ENCODE data around the gene TCERG1L.

Gene TCERG1L

GRCh38 chr10:131314148-131314547 is 2.6 kb upstream of the TCERG1L start:
- TF ChIP-seq CTCF (IDR thresholded peaks at IDR 0.05), result no peak

- TF ChIP-seq CTCF (IDR thresholded peaks at IDR 0.05), result no peak
These were observed 1.9 kb upstream of the TCERG1L start for GRCh38 chr10:131313377-131313776.

GRCh38 chr10:131312478-131312836 is 936 bp upstream of the TCERG1L start:
- peak; percentile 61 for TF ChIP-seq CTCF (IDR thresholded peaks at IDR 0.05)

- TF ChIP-seq CTCF (IDR thresholded peaks at IDR 0.05), result no peak
These were observed 190 bp downstream of the TCERG1L start for GRCh38 chr10:131311402-131311660.

GRCh38 chr10:131310551-131311401 is 745 bp downstream of the TCERG1L start:
- TF ChIP-seq CTCF (IDR thresholded peaks at IDR 0.05), result no peak

GRCh38 chr10:131310142-131310541 is 1.4 kb downstream of the TCERG1L start:
- peak; percentile 42 for TF ChIP-seq CTCF (IDR thresholded peaks at IDR 0.05)

GRCh38 chr10:131300508-131300907 is 11.0 kb downstream of the TCERG1L start:
- TF ChIP-seq CTCF (IDR thresholded peaks at IDR 0.05), result no peak

GRCh38 chr10:131290781-131291180 is 20.7 kb downstream of the TCERG1L start:
- no peak for TF ChIP-seq CTCF (IDR thresholded peaks at IDR 0.05)

Data from LNCAP (cell line).